ENCODE measurements around the gene TTK.

The TTK gene

DNA sequence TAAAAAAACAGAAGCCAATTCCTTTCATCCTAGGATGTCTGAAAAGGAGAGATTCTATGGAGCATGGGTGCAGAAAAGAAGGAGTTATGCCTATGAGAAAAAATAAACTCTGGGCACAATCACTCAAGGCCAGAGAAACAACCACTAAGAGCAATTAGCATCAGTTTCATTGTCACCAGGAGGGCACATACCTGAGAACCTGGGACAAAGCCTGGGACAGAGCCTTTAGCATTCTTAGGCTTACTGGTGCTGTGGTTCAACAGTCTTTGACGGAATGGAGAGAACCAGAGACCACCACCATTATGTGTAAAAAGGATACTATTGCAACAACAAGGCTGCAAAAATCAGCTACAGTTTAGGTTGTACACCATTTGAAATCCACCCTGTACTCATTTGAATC, 72.6 kb downstream of the TTK start:
- TF ChIP-seq, protein P1, sequence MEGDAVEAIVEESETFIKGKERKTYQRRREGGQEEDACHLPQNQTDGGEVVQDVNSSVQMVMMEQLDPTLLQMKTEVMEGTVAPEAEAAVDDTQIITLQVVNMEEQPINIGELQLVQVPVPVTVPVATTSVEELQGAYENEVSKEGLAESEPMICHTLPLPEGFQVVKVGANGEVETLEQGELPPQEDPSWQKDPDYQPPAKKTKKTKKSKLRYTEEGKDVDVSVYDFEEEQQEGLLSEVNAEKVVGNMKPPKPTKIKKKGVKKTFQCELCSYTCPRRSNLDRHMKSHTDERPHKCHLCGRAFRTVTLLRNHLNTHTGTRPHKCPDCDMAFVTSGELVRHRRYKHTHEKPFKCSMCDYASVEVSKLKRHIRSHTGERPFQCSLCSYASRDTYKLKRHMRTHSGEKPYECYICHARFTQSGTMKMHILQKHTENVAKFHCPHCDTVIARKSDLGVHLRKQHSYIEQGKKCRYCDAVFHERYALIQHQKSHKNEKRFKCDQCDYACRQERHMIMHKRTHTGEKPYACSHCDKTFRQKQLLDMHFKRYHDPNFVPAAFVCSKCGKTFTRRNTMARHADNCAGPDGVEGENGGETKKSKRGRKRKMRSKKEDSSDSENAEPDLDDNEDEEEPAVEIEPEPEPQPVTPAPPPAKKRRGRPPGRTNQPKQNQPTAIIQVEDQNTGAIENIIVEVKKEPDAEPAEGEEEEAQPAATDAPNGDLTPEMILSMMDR (IDR thresholded peaks at IDR 0.05; ENCODE audit: borderline replicate concordance, insufficient read depth, low read depth, low read length) = no peak
- no peak overlapping the region for H3K4me3 ChIP-seq (ENCODE audit: low read depth, low read length)

DNA sequence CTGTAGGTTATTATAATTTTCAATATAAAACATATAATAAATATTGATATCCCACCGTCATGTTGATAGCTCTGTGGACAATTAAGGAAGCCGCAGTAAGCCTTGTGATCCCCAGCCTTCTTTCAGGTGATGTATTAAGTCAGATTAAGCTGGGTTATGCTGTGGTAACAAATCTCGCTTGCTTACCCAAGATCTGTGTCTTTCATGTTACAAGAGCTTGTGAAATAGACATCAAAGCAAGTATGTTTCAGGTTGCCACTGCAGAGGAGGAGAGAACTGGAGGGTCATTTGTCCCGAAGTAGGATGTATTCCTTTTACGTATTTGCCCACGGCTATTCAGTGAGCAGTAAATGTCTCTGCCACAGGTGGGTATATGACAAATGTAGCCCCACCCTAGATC, 84.2 kb downstream of the TTK start:
- TF ChIP-seq, protein P1 (IDR thresholded peaks at IDR 0.05; ENCODE audit: borderline replicate concordance, insufficient read depth, low read depth, low read length) = no peak
- no peak overlapping the region for H3K4me3 ChIP-seq (ENCODE audit: low read depth, low read length)

DNA sequence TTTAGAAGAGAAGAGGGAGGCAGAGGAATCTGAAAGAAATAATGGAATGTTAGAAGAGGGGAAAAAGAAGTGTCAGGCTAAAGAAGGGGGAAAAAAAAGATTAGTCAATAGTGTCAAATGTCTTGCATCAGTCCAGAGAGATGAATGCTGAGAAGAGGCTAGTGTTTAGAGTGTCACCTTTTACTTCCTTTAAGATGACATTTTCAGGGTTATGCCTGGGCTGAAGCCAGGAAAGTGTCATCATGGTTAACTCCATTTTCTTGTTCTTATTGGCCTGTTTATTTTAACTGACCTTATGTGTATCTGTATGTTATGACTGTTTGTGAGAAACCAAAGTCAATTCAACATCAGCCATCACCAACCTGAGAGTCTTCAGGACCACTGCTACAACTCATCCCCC, 87.1 kb downstream of the TTK start:
- TF ChIP-seq, protein P1 (IDR thresholded peaks at IDR 0.05; ENCODE audit: borderline replicate concordance, insufficient read depth, low read depth, low read length) = no peak
- no peak overlapping the region for H3K4me3 ChIP-seq (ENCODE audit: low read depth, low read length)

Measured in GM12875 (cell line).